ENCODE results near the gene ZMAT5.

Gene ZMAT5

DNA sequence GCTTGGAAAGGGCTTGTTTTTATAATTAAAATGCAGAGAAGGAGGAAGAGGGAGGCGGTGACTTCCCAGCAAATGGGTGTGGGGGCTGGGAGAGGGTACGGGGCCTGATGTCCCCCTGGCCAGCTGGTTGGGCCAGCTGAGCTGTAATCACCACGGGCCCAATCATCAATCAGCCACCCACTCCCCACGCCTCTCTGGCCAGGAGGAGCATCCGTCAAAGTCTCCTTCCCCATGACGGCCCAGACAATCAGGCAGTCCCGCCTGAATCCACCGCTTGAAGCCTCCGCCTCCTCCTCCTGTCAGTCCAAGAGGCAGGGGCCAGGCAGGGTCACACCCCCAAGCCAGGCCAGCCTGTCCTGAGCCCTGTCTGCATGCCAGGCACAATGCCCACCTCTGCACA is 60.3 kb downstream of the ZMAT5 start:
- DNase-seq (ENCODE audit: low spot score): no peak

DNA sequence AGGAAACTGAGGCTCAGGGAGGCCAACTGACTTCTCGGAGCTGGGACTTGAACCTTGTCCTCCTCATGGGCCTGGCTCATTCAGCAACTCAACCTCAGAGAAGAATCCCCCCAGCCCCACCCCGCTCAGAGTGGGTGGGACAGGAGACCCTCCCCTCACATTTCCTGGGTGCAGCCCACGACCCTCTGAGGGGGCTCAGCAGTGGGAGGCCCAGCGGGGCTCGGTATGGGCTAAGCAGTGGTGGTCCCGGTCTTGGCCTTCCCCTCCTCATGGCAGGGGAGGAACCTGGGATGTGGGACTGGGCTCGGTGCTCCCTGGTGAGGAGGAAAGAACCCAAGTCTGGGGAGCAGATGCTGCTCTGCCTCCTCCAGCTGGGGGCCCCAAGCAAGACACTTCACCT is 61.2 kb downstream of the ZMAT5 start:
- no peak for DNase-seq (ENCODE audit: low spot score)

DNA sequence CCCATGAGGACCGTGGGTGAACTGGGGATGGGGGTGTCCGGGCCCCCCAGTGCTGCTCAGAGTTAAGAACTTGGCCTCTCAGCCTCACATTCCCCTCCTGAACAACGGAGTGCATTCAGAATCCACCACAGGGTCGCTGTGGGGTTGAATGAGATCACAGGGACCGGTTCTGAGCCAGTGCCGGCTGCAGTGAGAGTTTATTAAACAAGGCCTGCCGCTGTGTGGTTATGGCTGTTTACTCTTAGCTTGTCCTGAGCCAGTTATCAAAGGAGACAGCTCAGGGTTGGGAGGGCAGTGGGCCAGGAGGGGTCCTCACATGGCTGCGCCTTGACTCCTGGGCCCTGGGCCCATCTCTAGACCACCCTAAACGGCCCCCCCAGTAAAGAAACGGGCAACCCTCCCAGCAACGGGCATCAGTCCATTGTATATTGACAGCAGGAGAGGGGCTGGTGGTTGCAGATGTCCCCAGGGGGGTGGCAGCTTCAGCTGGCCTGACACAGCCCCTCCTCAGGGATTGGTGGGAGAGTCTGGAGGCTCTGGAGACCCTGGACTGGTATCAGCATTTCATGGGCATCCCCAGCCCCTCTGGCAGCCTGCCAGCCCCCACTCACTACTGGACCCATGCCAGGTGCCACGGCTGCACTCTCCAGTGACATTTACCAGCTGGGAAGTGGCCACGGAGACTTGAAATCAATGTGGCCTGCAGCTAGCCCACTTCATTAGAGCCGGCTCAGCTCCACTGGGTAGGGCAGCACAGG is 62.1 kb downstream of the ZMAT5 start:
- no peak for DNase-seq (ENCODE audit: low spot score)

DNA sequence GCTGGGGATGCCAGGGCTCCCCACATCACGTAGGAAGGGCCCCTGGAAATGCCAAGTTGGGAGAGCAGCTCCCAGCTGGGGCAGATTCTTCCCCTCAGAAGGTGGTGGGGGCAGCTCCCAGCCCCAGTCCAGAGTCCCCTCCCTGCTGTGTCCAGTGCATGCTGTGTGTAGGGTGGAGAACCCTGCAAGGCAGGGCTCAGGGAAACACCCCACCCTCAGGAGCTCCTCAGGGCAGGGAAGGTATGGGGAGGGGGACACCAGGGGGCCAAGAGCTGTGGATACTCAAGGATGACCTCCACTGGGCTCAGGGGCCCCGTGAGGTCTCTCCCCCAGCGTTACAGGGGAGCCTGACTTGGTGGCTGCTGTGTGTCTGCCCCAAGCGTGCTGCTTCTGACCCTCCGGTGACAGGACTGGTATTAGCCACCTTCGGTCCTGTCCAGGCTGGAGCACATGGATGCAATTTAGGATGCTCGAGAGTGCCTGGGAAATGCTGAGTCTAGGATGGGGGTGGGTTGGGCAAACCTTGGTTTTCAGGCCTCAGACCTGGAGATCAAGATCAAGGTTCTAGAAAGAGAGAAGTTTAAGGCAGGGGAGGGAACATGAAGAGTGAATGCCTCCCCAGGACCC is 63.1 kb downstream of the ZMAT5 start:
- no peak for DNase-seq (ENCODE audit: low spot score)

DNA sequence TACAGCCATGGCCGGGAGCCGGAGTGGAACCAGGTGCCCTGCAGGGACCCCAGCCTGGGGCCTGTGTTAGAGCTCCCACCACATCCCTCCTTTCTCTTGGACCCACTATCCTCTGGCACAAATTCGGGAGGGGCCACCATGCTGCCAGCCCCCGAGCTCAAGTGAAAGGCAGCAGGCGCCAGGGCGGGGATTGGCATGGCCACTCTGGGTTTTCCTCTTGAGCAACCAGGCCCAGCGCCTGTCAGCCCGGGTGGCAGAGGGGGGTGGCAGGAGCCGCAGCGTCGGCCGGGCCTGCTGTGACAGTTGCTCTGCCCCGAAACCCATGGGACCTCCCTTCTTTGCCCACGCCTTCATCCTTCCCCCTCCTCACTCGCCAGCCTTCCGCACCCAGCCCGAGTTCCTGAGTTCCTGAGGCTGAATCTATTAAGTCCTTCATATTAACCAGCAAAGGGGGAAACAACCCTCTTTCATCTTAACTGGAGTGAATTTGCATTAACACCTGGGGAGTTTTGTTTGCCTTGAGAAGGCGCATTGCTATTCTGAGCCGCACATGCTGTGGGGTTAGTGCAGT is 63.8 kb downstream of the ZMAT5 start:
- no peak for DNase-seq (ENCODE audit: low spot score)

DNA sequence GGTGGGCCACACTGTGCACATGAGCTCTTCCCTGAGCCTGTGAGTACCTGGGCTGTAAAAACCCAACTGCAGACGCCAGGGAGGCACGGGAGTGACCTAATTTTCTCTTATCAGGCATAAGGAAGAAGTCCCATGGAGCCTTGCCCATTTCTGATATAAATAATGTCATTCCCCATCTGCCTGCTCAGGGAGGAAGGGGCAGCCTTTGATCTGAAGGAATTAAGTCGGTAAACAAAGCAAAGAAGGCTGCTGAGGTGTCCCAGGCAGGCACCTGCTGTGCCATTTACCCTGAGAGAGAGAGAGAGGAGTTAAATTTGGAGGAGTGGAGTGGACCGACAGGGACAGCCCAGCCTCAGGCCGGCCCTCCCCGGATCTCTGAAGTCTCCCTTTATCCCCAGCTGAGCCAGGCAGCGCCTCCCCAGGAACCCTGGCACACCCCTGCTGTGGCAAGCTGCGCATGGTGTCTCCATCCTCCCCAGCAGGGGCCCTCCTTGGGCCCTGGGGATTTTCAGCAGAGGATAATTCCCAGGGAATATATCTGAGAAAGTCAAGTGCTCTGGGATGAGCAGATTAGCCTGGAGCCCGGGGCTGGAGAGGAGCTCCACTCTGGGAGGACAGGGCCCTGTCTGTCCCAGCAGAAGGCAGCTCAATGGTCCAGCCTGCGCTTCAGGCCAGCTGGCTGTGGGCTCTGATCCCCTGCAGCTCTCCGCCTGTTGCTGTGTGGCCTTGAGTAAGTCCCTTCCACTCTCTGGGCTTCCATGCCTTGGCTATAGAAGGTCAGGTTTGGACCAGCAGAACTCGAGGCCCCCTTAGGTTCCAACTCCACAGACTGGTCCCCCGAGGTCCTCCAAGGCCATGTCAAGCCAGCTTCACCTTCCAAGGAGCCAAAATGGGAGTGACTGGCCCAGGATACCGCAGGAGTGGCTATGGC is 64.5 kb downstream of the ZMAT5 start:
- DNase-seq (ENCODE audit: low spot score): no peak

DNA sequence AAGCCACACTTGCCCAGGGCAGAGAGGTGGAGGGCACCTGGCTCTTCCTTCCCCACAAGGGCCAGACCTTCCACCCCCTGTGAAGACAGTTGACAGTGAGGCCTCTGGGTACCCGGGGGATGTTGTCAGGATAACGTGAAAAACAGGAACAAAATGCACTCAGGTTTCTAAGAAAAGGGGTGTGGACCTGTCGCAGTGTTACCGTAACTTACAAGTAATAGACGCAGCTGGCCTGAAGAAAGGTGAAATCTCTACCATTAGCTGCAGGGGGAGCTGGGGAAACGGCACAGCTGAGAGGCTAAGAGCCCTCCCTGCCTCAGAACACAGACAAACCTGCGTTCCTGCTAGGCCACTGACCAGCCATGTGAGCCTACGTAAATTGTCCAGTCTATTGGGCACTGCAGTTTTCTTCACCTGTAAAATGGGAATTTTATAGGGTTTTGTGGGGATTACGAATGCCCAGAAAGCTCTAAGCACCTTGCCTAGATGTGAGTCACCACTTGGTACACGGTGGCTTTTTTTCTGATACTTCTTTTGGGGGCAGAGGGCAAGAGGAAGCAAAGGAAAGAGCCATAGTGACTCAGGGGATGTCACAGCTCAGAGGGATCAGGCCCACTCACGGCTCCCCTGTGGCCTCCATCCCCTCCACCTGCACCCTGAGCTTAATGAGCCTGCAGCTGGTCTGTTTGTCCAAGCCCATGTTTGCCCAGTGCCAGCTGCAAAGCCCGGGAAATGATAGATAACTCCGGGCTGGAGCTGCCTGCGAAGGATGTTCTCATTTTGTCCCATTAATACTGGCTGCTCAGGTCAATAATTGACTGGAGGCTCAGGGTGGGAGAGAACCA is 65.4 kb downstream of the ZMAT5 start:
- DNase-seq (ENCODE audit: low spot score): peak; percentile 67

DNA sequence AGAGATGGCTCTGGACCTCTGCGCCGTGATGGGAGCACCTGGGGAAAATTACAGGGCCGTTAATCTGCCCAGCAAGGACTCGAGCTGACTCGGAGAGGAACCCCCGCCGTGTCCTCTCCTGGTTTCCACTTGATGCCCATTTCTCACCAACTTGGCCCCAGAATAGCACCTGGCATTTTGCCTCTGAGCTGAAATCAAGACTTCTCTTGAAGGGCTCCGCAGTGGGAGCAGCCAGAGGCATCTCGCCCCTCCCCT is 66.0 kb downstream of the ZMAT5 start:
- no peak for DNase-seq (ENCODE audit: low spot score)

DNA sequence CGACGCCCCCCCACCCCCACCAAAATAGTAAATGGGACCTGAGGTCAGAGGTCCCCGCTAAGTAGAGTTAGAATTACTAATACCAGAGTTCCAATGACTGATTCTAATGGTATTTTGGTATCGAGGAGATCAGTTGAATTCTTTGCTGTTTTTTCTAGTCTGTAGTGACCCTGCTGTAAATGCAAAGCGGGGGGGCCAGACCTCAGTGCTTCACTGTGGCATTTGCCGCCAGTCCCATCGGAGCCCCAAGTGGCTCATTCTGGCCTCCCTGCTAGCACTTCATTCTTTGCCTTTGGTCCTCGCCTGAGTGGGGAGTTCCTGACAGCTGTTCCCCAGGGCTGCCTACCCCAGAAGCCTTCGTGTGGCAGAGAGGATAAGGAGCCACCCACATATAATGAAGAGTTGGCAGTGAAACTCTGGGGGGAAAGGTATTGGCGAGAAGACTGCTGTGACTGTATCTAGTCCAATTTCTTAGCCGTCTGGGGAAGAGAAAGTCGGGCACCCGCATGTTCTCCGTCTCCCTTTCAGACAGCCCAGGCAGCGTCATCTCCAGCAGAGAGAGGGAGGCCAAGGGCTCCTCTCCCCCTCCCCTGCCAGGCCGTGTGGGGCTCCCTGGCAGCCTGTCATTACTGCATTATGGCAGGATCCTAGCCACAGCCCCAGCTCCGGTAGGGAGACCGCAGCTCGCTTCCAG is 66.5 kb downstream of the ZMAT5 start:
- no peak for DNase-seq (ENCODE audit: low spot score)

DNA sequence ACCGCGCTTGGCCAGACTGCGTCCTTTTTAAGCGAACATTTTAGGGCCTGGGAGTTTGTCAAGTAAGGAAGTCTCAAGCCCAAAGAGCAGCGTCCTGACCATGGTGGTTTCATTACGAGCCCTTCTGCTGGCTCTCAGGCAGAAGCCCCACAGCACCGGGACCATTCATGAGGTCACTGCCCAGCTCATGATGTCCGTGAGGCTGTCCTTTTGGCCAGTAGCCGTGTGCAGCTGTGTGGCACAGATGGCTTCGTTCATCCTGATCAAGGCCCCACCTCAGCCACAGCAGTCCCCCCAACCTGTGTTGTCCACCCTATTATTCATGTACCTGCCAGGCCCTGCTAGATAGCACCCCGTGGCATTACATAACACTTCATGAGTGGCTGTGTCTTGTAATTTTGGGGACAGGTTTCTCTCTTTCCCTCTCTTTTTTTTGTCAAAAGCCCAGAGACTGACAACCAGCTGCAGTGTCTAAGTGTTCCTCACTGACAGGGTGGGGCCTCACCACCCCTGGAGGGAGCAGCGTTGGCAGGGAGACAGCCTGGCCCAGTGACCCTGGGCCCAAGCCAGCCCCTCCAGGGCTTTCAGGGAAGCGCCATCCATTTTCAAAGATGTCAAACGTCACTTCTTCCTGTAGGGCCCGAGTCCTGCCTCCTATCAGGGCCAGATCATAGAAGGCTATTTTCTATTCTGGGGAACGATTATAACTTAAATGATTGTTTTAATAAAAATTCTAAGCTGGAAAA is 68.8 kb downstream of the ZMAT5 start:
- DNase-seq (ENCODE audit: low spot score): no peak

DNA sequence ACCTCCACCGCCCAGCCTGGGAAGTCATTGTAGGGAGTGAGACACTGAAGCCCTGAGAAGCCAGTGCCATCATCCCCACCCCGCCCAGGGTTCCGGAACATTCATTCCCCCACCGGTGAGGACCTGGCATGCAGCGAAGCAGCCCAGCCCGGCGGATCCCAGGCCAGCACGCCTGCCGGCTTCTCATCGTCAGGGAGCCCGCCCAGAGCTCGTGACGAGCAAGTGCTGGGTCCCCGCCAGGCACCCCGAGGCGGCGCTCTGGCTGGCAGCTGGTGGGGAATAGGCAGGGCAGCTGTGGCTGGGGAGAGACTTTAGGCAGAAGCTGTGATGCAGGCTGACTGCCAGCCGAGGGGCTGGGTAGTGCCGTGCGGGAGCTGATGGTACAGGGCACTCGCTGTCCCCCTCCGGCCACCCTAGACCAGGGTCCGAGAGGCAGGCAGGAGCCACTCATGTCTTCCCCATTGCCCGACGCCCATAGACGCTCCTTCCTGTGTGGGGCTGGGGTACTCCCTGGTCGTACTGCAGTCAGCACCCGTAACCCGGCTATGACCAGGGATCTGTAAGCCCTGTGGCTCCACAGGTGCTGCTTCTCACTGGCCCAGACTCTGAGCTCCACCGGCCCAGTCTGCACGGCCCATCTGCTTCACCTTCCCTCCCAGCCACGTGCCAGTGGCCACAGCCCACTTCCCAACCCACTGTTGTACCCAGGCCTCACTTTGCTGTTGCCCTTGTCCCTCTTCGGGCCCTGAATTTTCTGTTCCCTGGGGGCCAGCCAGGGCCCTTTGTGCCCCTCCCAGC is 71.5 kb downstream of the ZMAT5 start:
- DNase-seq (ENCODE audit: low spot score): no peak

DNA sequence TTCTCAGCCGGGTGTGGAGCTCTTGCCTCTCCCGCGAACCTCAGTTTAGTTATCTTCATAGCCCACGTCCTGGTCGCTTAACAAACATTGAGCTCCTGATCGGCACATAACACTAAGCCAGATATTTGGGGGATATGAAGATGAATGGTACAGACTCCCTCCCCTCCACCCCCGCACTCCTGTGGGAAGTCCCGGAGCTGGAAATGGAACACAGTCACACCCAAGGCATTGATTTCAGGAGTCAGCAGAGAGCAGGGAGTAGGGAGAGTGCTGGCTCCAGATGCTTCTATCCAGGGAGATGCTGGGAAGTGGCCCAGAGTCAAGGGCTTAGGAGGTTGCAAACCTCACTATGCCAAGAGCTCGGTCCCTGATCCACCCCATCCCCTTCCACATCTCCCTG is 73.1 kb downstream of the ZMAT5 start:
- no peak for DNase-seq (ENCODE audit: low spot score)

DNA sequence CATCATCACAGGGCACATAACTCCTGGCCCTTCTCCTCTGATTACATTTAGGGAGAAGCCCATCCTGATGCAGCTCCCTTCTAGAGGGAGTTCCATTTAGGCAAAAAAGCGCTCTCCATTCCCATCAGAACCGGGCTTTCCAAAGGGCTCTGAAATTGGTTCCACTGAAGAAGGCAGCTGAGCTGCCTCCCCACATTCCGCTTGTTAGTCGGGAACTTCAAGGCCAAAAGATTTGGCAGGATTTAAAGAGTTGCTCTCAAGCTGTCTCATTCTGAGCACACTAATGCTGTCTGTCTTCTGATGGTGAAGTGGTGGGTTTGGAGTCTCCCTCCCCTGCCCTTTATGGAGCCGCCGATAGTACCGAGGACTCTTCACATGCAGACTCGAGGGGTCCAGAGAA is 73.6 kb downstream of the ZMAT5 start:
- no peak for DNase-seq (ENCODE audit: low spot score)

DNA sequence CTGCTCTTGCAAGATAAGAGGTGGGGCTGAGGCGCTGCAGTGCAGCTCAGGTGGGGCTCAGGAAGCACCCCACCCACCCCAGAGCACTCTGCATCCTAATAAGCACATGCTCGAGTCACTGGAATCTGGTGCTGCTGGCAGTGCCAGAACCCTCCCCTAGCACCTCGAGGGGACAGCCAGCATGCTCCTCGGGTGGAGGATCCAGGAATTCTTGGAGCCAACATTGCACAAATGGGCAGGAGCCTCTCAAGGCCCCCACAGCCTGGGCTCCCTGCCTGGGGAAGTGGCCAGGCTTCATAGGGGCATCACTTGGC is 74.5 kb downstream of the ZMAT5 start:
- no peak for DNase-seq (ENCODE audit: low spot score)

DNA sequence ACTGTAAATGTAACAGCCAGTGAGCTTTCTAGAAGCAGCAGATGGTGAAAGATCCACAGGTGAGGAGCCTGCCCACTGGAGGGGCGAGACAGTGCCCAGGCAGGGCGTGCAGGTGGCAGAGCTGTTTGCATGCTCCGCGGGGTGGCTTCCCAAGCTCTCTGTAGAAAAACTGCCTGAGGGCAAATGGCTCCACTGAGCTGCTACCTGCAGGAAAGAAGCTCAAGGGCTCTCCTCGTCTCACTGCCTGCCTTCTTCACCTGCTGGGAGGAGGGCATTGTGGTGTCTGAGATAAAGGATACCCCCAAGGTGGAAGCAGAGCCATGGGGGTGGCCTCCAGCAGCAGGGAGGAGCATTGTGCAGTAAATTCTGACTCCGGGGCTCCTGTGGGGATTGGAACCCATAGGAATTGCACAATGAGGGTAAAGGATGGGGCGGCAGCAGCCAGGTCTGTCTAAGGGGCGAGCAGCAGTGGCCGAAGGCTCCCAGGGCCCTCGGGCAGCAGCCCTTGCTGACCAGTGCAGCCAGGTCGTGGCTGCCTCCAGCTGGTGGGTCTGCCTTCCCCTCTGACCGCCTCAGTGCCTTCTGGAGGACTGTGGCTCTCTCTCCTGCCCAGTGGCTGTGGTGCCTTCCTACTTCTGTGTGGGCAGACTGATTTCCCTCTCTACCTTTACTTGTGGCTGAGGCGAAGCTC is 75.0 kb downstream of the ZMAT5 start:
- no peak for DNase-seq (ENCODE audit: low spot score)

DNA sequence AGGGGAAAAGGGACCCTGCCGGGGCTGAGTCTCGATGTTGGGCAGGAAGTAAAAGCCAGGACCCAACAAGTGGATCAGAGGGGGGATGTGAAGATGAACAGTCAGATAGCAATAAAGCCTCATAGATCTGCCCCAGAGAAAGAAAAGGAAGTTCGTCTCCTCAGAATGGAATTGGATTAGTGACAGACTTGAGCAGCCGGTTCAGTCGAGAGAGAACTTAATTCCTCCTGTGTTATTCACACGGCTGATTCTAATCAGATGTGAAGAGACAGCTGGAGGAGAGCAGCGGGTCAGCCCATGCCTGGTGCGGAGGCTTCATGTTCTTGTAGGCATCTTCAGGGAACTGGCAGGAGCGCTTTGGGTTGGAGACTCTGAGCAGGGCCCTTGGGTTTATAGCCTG is 76.3 kb downstream of the ZMAT5 start:
- no peak for DNase-seq (ENCODE audit: low spot score)

DNA sequence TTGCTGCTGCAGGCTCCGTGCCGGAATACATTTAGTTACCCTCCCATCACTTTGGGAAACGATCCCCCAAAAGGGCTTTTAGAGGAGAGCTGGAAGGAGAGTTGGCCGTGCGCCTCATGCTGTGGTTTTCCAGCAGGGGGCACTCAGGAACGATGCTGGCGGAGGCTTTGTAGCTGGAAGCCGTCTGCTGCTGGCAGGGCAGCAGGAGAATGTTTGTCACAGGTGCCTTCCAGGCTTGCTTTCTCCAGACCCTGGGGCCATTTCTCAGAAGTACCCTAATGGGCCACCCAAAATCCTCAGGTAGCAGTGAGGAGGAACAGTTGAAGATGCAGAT is 77.0 kb downstream of the ZMAT5 start:
- peak; percentile 36 for DNase-seq (ENCODE audit: low spot score)

DNA sequence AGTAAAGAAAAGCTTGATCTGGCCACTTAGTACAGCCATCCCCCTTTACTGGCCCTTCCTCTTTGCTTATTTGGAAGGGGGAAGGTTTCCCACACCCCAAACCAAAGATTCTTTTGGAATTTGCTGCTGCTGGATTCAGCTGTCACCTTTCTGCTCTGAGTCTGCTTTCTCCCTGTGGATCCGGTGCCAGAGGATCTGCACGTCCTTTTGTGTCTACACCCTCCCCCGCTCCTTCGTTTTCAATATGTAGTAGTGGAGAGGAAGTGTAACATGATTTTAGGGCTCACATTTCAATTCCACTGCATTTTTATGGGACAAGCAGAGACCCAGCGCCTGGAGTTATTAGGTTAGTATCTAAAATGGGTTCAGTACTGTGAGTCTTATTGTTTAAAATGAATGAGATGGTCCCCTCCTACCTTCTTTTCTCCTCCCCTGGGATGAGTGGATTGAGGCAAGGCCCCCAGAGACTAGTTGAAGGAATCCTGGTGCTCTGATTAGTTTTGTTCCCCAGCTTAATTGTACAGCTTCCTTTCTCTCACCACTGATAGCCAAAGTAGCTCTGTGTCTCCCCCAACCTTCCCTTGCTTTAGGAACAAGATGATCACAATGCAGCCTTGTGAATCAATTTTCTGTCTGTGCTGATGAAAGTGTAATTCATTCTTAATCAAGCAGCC is 77.5 kb downstream of the ZMAT5 start:
- DNase-seq (ENCODE audit: low spot score): no peak

DNA sequence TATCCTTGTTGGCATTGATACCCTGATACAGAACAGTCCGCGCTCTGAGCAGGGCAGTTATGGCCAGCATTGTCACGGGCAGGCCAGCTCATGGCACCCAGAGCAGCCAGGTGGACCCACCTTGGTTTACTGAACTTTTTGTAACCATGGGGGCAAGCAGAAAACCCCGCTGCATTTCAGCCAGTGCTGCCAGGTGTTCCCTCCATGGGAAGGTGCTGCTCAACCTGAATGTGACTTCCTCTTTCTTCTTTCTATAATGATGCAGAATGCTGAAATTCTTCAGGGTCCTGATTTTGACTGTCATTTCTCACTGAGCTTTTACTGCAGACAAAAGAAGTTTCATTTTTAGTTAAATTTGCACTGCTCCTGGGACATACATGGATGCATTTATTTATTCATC is 82.6 kb downstream of the ZMAT5 start:
- DNase-seq (ENCODE audit: low spot score): no peak

All from kidney capillary endothelial cell (primary cell).